NCI-H2196 treated with DMSO at 0.1 percent for 48 hours (cell line): ENCODE data around the gene KCNQ1.

Source experiments
- DNase-seq: peaks from one replicate; lab custom pipeline; 2025; ENCODE audit not compliant: unreplicated experiment; lab: John Stamatoyannopoulos, UW

Gene KCNQ1

GRCh38 chr11:2830886-2831285 lies 386.1 kb downstream of the KCNQ1 start:
- DNase-seq, result no peak

DNA sequence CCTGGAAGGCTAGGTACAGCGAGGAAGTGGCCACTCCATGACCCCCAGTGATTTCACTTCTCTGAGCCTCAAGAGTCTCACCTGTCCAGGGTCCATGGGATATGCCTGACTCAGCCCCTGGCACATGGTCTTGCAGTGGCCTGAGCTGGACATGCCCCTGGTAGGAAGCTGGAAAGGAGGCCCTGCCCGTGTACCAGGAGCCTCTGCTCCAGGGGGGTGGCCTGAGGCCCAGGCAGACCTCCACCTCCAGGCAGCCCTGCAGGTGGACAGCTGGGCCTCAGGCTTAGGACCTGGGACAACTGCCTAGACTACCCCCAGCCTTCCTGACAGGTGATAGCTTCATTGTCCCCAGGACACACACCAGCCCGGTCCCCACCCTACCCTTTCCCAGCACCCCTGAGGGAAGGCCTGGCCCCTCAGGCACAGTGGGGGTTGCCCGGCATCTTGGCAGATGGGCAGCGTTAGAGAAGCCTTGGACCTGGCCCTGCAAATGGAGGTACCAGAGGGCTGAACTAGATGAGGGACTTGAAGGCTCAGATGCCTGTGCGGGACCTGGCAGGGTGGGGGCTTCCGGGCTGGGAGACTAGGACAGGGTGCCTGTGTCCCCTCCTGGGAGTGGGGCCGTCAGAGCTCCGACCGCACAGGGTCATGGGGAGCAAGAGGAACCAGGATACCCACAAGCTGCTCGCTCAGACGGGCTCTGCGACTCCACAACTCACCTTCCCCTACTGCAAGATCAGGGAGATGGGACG lies 387.1 kb downstream of the KCNQ1 start:
- DNase-seq, result no peak

DNA sequence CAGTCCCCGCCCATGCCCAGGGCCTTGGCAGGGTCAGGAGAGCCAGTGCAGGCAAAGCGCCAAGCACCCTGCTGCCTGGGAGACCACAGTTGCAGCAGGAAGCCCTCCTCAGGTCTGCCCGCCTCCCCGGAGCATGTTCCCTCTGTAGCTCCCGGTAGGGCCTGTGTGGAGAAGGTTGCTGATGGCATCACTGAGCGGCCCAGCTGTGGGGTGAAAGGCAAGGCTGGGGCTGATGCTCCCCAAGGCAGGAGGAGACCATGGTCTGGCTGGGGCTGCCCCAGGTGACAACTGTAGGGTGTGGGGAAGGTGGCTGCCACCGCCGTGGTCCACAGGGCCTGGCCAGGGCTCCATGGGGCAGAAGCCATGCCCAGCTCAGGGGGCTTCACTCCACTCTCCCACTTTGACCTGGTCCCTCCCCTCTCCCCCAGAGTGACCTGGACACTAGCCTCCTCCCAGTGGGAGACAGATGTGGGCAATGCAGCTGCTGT lies 387.8 kb downstream of the KCNQ1 start:
- no peak for DNase-seq

DNA sequence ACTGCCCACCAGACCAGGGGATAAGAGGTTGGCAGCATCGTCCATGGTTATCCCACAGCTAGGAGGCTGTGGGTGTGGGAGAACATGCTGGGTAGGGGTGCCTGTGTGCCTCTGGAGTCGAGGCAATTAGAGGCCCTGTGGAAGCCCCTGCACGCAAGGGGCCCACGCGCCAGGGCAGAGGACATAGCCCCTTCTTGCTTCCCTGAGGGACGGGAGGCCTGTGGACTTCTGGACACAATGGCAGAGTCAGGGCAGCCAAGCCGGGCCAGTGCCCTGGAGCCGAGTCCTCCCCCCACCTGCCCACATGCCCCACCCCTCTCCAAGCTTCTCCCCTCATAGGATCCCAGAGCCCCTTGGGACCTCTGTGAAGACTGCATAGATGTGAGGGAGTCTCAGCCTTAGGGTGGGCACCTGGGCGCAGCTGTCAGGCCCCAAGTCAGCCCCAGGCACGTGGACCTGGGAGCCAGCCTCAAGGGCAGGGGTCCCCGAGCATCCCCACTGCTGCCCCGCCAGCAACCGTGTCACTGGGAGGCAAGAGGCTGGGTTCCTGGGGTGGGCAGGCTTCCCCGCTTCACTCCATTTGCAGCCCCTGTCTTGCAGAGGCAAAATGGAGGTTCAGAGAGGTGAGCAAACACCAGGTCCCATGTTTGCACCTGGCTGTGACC lies 388.4 kb downstream of the KCNQ1 start:
- no peak for DNase-seq

GRCh38 chr11:2833716-2834502 lies 389.1 kb downstream of the KCNQ1 start:
- no peak for DNase-seq

GRCh38 chr11:2834503-2835273 lies 389.9 kb downstream of the KCNQ1 start:
- no peak for DNase-seq

DNA sequence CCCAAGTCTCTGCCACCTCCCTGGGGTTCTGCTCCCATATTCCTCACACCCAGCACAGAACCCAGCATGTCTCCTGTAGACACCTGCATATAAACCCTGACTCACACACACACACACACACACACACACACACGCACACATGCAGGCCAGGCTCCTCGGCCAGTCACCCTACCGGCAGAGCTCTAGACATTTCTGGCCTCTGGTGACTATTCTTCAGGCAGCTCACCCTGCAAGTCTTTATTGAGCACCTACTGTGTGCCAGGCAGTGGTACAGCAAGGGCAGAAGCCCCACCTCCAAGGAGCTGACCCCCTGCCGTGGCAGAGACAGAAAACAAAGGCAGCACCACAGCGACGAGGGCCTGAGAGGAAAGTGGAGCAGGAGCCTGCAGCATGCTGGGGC lies 390.5 kb downstream of the KCNQ1 start:
- no peak for DNase-seq

DNA sequence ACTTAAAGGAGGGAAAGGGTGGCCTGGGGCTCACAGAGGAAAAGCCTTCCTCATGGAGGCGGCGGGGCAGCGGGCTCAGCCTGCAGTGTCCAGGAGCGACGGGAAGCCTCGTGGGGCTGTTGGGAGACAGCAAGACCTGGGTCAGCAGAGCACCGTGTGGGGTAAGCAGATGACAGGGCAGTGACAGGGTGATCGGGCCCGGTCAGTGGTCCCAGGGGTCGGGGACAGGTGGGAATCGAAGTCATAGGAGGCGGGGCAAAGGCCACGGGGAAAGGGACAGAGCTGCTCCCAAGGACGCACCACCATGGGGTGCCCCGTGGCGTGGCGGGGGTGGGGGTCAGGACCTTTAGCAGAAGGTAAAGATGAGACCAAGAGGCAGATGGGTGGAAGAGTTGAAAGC lies 390.9 kb downstream of the KCNQ1 start:
- DNase-seq, result no peak

DNA sequence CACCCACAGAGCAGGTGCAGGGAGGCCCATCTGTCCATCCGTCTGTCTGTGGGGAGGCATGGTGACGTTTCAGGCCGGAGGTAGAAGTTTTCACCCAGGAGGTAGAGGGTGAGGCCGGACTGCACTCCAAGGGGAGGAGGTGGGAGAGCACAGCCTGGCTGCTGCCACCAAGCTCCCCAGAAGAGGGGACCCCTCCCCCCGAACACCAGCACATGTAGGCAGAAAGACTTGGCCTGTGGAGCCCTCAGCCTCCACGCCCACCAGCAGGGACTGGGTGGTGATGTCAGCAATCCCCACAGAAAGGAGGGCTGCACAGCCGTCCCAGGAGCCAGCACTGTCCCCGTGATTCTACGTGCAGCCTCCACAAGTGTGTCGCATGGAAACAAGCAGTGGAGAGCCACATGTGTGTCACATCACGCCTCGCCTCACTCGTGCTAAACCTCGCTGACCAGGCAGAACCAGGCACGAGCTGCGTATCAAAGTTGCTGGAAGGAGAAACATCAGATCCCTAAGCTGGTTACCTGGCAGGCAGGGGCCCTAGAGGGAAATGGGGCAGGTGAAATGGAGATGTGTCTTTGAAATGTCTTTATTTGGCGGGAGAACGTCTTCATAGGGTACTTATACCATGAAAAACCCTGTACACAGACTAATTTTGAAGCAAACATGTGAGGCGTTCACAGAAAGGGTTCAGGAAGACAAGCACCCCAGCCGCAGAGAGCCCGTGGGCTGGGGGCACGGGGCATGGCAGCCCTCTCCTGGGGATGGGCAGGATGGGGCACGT lies 391.7 kb downstream of the KCNQ1 start:
- no peak for DNase-seq

DNA sequence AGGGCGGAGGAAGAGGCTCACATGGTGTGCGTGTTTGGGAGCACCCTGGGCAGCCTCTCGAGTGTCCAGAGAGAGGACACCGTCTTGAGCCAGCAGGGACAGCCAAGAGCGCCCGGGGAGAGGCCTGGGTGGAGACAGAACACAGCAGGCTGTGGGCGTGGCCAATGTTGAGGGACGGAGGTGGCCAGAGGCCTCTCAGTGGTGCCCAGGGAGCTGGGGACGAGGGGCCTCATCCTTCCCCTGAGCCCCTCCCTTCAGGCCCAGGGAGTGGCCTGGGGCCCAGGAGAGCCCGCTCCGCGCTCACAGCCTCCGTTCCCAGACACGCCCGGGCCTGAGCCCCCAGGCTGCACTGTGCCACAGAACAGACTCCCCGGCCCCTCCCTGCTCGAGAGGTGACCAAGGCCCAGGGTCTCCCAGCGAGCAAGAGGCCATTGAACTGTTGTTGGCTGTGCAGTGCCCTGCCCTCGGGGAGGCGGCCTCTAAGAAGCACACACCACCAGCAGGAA lies 392.3 kb downstream of the KCNQ1 start:
- DNase-seq, result no peak

DNA sequence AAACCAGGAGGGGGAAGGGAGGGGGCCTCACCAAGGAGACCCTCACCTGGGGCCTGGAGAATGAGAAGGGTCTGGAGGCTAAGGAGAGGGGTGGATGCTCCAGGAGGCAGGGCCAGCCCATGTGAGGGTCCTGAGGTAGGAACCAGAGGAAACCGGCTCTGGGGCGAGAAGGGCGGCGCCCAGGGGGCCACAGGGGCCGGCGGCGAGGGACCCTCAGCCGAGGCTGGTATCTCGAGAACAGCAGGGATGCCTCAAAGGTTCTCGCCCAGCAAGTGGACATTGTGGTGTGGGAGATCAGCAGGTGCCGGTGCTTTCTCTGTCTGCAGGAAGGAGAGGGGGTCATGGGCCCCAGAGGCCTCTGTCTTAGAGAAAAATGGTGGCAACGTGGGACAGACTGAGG lies 392.8 kb downstream of the KCNQ1 start:
- no peak for DNase-seq

DNA sequence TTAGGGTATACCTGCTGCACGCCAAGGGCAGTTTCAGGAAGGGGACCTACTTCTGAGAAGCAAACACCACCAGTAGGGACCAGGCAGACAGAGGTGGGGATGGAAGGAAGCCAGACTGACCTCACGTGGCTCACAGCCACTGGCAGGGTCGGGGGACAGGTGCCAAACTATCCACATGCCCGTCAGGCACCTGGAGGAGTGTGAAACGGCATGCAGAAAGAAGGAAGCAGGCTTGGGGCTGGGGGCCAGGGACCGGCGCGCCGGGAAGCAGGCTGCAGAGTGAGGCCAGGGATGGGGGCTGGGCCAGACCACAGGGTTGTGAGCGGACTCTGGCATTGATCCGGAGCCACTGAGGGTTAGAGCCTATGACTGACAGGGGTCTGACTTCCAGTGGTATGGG lies 393.3 kb downstream of the KCNQ1 start:
- DNase-seq, result no peak

DNA sequence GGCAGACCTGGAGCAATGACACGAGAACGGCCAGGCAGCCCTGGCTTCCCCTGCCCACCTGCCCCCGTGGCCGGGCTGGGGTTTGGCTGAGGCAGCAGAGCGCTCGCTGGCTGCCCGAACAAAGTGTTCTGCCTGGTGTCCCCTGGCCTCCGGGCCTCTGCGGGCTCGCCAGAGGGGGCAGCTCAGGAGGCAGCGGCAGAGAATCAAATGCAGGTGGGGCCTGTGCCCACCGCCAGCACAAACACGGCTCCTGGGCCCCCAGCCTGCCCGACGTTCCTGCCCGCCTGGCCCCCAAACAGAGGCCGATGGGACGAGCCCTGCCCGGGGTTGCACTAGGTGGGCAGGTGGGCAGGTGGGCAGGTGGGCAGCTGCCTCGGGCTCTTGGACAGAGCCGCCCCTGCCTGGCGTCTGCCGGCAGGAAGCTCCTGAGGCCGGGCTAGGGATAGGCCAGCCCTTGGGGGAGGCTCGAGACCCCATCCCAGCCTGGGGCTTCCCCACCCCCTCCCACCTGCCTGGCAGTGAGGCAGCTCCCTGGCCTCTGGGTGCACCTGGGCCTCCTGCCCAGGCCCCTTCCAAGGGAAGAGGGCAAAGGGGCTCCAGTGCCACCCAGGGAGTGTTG lies 394.0 kb downstream of the KCNQ1 start:
- DNase-seq, result no peak

DNA sequence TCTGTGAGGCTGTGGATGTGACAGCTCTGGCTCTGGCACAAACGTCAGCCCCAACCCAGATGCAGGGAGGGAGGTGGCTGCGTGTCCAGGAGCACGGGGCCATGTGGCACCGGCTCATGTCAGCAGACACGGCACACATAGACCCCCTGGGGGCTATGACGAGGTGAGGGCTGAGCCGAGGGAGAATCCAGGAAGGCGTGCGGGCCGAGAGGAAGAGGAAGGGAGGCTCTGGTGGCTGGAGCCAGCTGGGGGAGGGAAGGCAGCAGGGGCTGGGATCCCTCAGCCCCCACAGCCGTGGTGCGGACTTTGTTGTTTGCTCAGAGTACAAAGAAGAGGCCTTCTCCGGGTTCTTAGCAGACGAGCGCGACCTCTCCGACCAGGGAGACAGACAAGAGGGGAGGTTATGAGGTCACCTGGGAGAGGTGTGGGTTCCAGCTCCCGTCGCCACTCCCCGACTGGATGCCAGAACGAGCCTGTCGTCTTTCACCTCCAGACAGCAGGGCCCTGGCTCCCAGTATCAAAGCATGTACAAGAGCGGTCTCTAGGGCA lies 394.7 kb downstream of the KCNQ1 start:
- DNase-seq, result no peak

- no peak for DNase-seq
These were observed 396.8 kb downstream of the KCNQ1 start for GRCh38 chr11:2841411-2842190.

DNA sequence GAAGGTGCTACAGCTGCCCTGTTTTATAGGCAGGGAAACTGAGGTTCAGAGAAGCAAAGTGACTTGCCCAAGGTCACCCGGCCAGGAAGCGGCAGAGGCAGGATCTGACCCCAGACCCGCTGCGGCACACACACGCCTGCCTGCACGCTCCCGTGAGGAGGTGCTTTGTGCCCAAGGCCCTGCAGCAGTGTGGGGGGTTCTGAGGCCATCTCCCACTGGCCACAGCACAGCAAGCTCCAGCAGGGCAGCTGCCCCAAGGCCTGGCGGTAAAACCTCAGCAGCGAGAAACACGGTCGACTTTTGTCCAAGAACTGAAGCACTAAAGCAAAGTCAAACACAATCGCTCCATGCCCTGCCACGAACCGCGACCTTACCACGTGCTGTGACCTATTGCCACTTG lies 398.1 kb downstream of the KCNQ1 start:
- no peak for DNase-seq

- DNase-seq, result no peak
These were observed 398.7 kb downstream of the KCNQ1 start for GRCh38 chr11:2843551-2843950.

DNA sequence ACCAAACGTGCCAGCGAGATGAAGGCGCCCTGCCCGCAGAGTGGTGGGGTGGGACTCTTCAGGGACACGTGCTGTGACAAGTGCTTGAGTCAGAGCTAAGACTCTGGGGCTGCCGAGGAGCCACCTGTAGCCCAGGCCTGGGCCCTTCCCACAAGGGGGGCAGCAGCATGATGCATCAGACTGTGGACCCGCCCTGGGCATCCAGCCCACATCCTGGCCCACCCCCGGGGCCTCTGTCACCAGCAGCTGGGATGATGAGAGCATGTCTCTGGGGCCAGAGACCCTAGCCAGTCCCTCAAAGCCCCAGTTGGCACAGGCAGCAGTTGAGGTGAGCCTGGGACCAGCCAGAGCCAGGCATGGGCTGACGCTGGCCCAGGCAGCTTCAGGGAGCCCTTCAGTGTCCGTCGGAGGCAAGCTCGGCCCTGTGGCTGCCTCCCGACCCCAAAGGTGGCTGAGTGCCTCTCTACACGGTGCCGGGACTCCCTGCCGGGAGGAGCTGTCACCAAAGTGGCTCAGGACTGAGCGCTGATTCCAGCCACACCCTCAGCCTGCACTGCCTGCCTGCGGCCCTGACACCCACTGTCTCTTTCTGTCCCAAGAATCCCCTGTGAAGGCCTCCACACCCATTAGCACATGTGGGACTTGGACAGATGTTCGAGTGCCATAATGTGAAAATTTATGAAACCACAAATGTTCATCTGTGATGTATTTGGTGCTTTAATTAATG lies 399.5 kb downstream of the KCNQ1 start:
- no peak for DNase-seq
